ENCODE measurements around the gene MCM10. TPM values are rescaled to one million over a fixed set of nuclear protein-coding genes. Genes with fewer than 3 reads are reported as not detected.

Gene MCM10
- total RNA-seq, result 73.3 and 78.5 TPM in 2 replicates

DNA sequence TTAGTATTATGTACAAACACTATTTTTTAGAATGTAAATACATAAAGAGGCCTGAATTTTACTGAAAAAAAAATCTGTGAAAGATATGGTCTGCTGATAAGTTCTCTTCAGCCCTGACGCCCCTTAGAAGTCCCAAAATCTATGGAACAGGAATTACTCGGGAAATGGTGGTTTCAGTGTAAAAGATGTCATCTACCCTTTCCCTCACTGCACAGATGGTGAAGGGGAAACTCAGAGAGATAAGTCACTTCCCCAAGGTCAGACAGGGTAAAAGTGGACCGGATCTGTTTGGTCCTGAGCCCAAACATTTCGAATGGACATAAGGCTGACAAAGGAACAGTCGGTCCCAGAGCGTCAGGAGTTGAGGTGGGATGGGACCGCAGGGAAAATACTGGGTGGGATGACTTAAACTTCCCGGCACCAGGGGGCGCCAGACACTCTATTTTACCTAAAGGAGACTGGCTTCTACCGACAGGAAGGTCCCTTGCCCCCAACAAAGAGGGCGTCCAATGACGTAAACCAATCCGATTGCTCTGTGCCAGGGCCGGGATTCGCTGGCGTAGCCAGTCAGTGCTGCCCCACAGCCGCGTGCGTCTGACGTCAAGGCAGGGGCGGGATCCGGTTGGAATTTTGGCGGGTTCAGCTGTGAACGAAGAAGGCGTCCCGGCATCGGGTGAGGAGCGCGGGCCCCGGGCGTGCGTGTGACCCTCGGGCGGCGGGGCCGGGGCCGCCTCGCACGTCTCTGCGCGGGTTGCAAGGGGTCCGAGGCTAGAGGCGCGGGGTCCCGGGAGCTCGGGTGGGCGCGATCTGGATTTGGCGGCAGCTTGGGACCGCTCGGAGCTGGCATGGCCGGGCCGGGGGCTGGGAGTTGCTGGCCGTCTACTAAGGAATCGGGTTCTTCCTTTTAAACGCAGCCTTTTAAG lies at the start of gene MCM10:
MCM10 (plus strand) TSS at position 625 of the 923 bp plus-strand sequence. CDS start 2,645 bp downstream, outside the sequence.
- Mint-ChIP-seq H3K4me1 (ENCODE audit: low read depth) (peaks cover 43% of the 10 kb centered on the region), H3K9me3 (no peaks in the 10 kb centered on the region), H3K27ac (peak within 1 kb of the TSS; percentile 89), H3K36me3 (ENCODE audit: low read depth) (peaks cover 30% of the 10 kb centered on the region), H3K4me3 (ENCODE audit: low read depth) (peak within 1 kb of the TSS; percentile 85), H3K27me3 (ENCODE audit: low read depth) (no peaks in the 10 kb centered on the region)
- DNase-seq (ENCODE audit: low spot score), result peak; percentile 98
- intact Hi-C loops (cut with micrococcal nuclease), result loop anchor here (1.0 to 5.0 kb wide), 4 partner anchors 64 to 279 kb away; partner anchors contain the start of gene SEPHS1

DNA sequence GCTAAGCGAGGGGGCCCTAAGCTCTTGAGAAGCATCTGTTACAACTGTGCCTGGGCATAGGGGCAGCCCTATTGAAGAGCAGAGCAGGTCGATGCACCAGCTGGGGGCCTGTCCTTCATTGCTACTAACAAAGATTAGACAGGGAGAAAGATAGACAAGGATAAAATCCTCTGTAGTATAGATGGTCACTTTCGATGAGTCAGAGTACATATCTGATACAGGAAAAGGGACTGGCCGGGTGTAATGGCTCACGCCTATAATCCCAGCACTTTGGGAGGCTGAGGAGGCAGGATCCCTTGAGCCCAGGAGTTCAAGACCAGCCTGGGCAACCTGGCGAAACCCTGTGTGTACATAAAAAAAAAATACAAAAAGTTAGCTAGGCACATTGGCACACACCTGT lies 47.8 kb upstream of the MCM10 start:
- Mint-ChIP-seq H3K27ac (no peak overlapping the region), H3K27me3 (ENCODE audit: low read depth) (no peaks in the 10 kb centered on the region), H3K36me3 (ENCODE audit: low read depth) (peaks cover 70% of the 10 kb centered on the region), H3K4me3 (ENCODE audit: low read depth) (no peak overlapping the region), H3K9me3 (no peaks in the 10 kb centered on the region), H3K4me1 (ENCODE audit: low read depth) (peaks cover 25% of the 10 kb centered on the region)
- no peak for DNase-seq (ENCODE audit: low spot score)
- intact Hi-C loops (cut with micrococcal nuclease), result no loop called here

DNA sequence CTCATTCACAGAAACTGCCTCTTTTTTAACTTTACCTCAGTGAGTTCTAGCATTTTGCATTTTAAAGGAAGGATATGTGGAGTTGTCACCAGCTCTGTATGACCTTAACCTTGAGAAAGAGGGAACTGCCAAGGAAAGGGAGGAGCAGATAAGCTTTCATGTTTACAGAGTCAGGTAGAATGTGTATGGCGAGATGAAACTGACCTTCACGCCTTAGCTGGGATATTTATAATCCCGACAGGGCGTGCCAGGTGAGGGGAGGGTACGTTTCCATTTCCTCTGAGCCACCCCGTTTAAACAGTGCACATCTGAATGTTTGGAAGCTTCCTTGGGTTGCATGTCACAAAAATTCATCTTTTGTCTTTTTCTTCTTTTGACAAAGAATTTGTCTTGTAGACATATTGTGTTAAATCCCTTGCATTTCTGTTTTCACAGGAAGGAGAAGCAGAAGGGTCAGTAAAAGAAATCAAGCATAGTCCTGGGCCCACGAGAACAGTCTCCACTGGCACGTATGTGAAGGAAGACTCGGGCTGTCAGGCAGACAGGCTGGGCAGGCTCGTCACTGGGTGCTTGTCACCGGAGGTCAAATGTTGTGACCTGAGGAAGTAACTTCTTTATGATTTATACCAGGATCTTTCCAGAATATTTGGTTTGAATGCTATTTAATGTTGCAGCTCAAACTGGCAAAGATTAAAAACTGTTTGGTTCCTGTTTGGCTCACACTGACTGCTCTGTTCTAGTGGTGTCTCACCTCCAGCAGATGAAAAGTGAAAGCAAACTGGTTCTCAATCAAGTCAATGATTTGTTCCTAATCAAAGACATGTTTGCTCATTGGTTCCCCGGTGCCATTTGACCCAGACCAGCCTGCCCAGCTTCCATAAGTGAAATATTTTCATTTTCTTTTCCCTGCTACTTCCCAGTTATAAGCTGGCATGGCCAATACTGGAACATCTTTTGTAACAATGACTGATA lies 45.2 kb upstream of the MCM10 start:
- intact Hi-C loops (cut with micrococcal nuclease), result no loop called here
- DNase-seq (ENCODE audit: low spot score), result no peak
- H3K4me3 Mint-ChIP-seq (ENCODE audit: low read depth), result peak overlapping the region; percentile 11
- peak overlapping the region; percentile 30 for H3K27ac Mint-ChIP-seq
- H3K27me3 Mint-ChIP-seq (ENCODE audit: low read depth), result no peaks in the 10 kb centered on the region
- H3K9me3 Mint-ChIP-seq, result no peaks in the 10 kb centered on the region
- peaks cover 70% of the 10 kb centered on the region for H3K36me3 Mint-ChIP-seq (ENCODE audit: low read depth)
- peaks cover 16% of the 10 kb centered on the region for H3K4me1 Mint-ChIP-seq (ENCODE audit: low read depth)

DNA sequence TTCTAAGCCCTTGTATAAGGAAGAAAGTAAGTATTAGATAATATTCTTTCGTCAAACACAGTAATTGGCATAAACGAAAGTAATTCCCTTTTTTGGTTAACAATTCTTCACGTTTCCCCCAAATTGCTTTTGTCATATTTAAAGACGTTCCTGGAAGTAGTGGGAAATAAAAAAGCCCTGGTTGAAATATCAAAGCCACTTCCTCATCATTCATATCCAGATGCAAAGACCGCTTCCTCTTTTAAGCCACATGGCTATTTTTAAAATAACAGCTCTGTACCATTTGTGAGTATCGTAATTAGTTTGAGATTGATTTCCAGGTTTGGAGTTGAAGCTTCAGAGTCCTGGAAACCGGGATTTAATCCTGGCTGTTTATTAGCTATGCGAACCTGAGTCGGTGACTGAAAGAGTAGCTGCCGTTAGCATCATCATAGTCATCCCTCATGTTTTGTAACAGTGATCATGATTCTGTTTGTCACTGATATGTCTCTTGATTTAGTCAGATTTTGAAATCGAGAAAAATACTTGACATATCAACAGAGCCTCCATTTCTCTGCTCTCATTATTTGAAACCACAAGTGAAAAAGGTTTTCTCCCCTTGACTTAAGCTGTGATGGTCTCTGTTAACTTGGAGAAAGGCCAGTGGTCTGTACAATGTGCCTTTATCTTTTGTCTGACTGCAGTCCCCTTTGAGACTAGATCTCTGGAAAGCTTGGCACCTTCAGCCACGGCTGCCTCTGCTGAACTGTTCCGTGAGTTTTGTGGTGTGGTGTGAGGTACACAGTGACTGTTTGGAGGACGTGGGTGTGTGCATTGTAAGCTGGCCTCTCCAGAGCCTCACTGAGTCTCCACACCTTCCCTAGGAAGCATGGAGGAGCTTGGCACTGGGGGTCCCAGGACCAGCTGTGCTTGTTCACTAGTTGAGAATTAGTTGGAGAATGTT lies 43.2 kb upstream of the MCM10 start:
- Mint-ChIP-seq H3K27me3 (ENCODE audit: low read depth) (no peaks in the 10 kb centered on the region), H3K4me3 (ENCODE audit: low read depth) (no peak overlapping the region), H3K4me1 (ENCODE audit: low read depth) (peaks cover 16% of the 10 kb centered on the region), H3K27ac (peak overlapping the region; percentile 25), H3K9me3 (no peaks in the 10 kb centered on the region), H3K36me3 (ENCODE audit: low read depth) (peaks cover 78% of the 10 kb centered on the region)
- DNase-seq (ENCODE audit: low spot score), result no peak
- intact Hi-C loops (cut with micrococcal nuclease), result no loop called here

DNA sequence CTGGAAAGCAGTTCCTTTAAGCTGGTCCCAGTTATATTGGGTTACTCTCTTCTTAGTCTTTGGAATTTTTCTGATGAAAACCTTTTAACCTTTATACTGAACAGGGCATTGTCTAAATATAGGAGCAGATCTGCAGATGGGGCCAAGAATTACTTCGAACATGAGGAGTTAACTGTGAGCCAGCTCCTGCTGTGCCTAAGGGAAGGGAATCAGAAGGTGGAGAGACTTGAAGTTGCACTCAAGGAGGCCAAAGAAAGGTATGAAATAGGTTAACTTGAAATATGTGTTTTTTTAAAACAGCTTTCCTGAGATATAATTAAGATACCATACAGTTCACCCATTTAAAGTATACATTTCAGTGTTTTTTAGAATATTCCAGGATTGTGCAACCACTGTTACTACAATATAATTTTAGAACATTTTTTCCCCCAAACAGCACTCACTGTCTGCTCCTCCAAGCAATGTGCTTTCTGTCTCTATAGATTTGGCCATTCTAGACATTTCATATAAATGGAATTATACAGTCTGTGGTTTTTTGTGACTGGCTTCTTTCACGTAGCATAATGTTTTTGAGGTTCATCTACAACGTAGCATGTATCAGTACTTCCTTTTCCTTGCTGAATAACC lies 42.5 kb upstream of the MCM10 start:
- Mint-ChIP-seq H3K9me3 (no peaks in the 10 kb centered on the region), H3K4me3 (ENCODE audit: low read depth) (no peak overlapping the region), H3K36me3 (ENCODE audit: low read depth) (peaks cover 78% of the 10 kb centered on the region), H3K27ac (no peak overlapping the region), H3K27me3 (ENCODE audit: low read depth) (no peaks in the 10 kb centered on the region), H3K4me1 (ENCODE audit: low read depth) (peaks cover 16% of the 10 kb centered on the region)
- intact Hi-C loops (cut with micrococcal nuclease), result no loop called here
- no peak for DNase-seq (ENCODE audit: low spot score)

DNA sequence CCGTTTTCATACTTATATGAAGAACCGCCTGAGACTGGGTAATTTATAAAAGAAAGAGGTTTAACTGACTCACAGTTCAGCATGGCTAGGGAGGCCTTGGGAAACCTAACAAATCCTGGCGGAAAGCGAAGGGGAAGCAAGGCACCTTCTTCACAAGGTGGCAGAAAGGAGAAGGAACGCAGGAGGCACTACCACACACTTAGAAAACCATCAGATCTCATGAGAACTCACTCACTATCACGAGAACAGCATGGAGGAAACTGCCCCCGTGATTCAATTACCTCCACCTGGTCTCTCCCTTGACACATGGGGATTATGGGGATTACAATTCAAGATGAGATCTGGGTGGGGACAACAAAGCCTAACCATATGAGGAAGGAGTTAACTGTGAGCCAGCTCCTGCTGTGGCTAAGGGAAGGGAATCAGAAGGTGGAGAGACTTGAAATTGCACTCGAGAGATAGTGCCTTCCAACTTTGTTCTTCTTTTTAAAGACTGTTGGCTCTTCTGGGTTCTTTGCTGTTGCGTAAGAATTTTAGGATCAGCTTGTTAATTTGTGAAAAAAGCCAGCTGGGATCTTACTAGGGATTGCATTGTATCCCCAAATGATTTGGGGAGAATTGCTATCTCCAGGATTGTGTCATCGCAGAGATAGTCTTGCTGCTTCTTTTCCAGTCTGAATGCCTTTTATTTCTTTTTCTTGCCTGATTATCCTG lies 40.4 kb upstream of the MCM10 start:
- Mint-ChIP-seq H3K27ac (no peak overlapping the region), H3K4me3 (ENCODE audit: low read depth) (no peak overlapping the region), H3K27me3 (ENCODE audit: low read depth) (no peaks in the 10 kb centered on the region), H3K4me1 (ENCODE audit: low read depth) (peaks cover 12% of the 10 kb centered on the region), H3K9me3 (no peaks in the 10 kb centered on the region), H3K36me3 (ENCODE audit: low read depth) (peaks cover 84% of the 10 kb centered on the region)
- intact Hi-C loops (cut with micrococcal nuclease), result no loop called here
- no peak for DNase-seq (ENCODE audit: low spot score)

DNA sequence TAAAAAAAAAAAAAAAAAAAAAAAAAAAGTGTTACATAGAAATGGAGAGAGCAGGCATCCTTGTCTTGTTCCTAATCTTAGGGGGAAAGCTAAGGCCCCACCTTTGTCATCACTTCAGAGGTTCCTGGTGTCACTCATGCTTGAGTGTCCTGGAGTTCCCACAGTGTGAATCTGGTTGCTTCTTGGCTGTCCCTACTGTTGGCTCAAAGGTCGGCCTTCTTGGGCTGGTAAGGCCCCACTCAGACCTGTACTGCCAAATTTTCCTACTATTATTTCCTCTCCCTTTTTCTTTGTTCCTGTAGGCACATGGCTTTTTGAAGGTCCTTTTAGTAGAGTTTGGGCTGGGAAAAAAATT lies 39.9 kb upstream of the MCM10 start:
- no peak overlapping the region for H3K27ac Mint-ChIP-seq
- intact Hi-C loops (cut with micrococcal nuclease), result no loop called here
- no peak for DNase-seq (ENCODE audit: low spot score)
- H3K4me3 Mint-ChIP-seq (ENCODE audit: low read depth), result no peak overlapping the region
- H3K27me3 Mint-ChIP-seq (ENCODE audit: low read depth), result no peaks in the 10 kb centered on the region
- peaks cover 7% of the 10 kb centered on the region for H3K4me1 Mint-ChIP-seq (ENCODE audit: low read depth)
- H3K36me3 Mint-ChIP-seq (ENCODE audit: low read depth), result peaks cover 83% of the 10 kb centered on the region
- no peaks in the 10 kb centered on the region for H3K9me3 Mint-ChIP-seq

DNA sequence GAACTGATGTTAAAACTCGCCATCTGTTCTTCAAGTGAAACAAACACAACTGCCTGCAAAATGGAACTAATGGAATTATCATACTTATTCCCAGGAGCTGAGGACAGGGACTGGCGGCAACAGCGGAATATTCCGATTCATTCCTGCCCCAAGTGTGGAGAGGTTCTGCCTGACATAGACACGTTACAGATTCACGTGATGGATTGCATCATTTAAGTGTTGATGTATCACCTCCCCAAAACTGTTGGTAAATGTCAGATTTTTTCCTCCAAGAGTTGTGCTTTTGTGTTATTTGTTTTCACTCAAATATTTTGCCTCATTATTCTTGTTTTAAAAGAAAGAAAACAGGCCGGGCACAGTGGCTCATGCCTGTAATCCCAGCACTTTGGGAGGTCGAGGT lies 24.7 kb upstream of the MCM10 start:
- no peaks in the 10 kb centered on the region for H3K27me3 Mint-ChIP-seq (ENCODE audit: low read depth)
- no peaks in the 10 kb centered on the region for H3K9me3 Mint-ChIP-seq
- no peak overlapping the region for H3K4me3 Mint-ChIP-seq (ENCODE audit: low read depth)
- no peak for DNase-seq (ENCODE audit: low spot score)
- intact Hi-C loops (cut with micrococcal nuclease), result no loop called here
- H3K36me3 Mint-ChIP-seq (ENCODE audit: low read depth), result peaks cover 67% of the 10 kb centered on the region
- H3K27ac Mint-ChIP-seq, result no peak overlapping the region
- H3K4me1 Mint-ChIP-seq (ENCODE audit: low read depth), result no peaks in the 10 kb centered on the region

DNA sequence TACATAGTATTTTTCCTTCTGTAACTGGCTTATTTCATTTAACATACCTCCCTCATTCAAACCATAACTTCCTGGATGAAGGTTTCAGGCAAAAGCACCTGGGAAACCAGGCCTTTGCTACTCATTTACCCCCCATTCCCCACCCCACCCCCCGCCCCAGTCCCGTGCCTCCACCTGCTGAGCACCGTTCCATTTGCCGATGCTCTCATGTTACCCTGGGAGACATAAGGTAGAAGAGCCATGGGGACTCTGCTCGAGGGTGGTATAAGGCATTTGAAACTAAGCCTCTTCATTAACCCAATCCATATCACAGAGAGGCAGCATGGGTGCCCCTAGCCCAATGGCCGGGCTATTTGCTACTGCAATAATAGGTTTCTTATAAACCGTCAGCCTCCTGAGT lies 22.2 kb upstream of the MCM10 start:
- H3K27me3 Mint-ChIP-seq (ENCODE audit: low read depth), result no peaks in the 10 kb centered on the region
- H3K36me3 Mint-ChIP-seq (ENCODE audit: low read depth), result peaks cover 68% of the 10 kb centered on the region
- no peaks in the 10 kb centered on the region for H3K4me1 Mint-ChIP-seq (ENCODE audit: low read depth)
- H3K27ac Mint-ChIP-seq, result no peak overlapping the region
- H3K9me3 Mint-ChIP-seq, result peaks cover 2% of the 10 kb centered on the region
- no peak for DNase-seq (ENCODE audit: low spot score)
- no peak overlapping the region for H3K4me3 Mint-ChIP-seq (ENCODE audit: low read depth)
- intact Hi-C loops (cut with micrococcal nuclease), result no loop called here

DNA sequence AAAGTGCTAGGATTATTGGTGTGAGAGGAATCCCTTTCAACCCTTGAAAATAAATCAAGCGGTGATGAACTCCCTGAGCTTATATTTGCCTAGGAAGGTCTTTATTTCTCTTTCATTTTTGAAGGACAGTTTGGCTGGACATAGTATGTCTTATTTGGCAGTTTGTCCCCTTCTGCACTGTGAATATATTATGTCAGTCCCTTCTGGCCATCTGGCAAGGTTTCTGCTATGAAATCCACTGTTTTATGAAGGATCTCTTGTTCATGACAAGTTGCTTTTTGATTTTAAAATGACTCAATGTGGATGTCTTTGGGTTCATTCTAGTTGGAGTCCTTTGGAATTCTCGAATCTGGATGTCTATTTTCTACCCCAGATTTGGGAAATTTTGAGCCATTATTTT lies 21.7 kb upstream of the MCM10 start:
- H3K4me1 Mint-ChIP-seq (ENCODE audit: low read depth), result no peaks in the 10 kb centered on the region
- no peak for DNase-seq (ENCODE audit: low spot score)
- H3K9me3 Mint-ChIP-seq, result peaks cover 8% of the 10 kb centered on the region
- no peak overlapping the region for H3K4me3 Mint-ChIP-seq (ENCODE audit: low read depth)
- no peaks in the 10 kb centered on the region for H3K27me3 Mint-ChIP-seq (ENCODE audit: low read depth)
- no peak overlapping the region for H3K27ac Mint-ChIP-seq
- peaks cover 69% of the 10 kb centered on the region for H3K36me3 Mint-ChIP-seq (ENCODE audit: low read depth)
- intact Hi-C loops (cut with micrococcal nuclease), result no loop called here

DNA sequence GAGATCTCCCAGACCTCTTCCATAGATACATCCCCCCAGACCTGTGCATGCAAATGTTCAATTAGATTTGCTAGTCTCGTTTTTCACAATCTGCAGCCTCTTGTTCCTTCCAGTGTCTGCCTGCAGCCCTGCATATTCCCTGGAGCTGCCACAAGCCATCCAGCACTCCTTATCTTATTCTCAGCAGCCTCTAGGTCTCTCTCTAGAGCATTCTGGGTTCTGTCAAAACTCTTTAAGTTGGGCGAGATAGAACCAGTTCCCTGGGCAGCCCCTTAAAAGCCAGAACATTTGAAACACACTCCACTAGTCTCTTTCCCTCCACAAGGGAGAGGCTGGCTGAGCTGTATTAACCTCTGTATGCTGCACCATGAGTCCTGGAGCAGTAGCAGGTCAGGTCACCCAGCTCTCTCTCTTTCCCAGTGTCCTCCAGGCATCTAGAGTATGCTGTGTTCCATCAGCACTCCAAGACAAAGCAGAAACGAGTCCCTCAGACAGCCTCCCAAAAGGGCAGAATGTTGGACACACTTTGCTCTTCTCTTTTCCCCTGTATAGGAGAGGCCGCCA lies 20.6 kb upstream of the MCM10 start:
- Mint-ChIP-seq H3K9me3 (peaks cover 15% of the 10 kb centered on the region), H3K4me3 (ENCODE audit: low read depth) (no peak overlapping the region), H3K27ac (no peak overlapping the region), H3K27me3 (ENCODE audit: low read depth) (no peaks in the 10 kb centered on the region), H3K36me3 (ENCODE audit: low read depth) (peaks cover 65% of the 10 kb centered on the region), H3K4me1 (ENCODE audit: low read depth) (no peaks in the 10 kb centered on the region)
- intact Hi-C loops (cut with micrococcal nuclease), result no loop called here
- DNase-seq (ENCODE audit: low spot score), result no peak
